ENCODE data around the gene GALNT2. TPM values are rescaled to one million over a fixed set of nuclear protein-coding genes. Genes with fewer than 3 reads are reported as not detected.

GALNT2 gene
- total and polyA plus RNA-seq, 2 experiments from 2014 or later = 17.8 to 48.3 TPM

- Histone ChIP-seq H3K4me3 (no peak overlapping the region), H3K79me2 (replicated peaks; ENCODE audit: insufficient read depth) (no peaks in the 10 kb centered on the region), H3K4me2 (no peak overlapping the region), H4K20me1 (replicated peaks; ENCODE audit: insufficient read depth) (no peaks in the 10 kb centered on the region), H3K27me3 (ENCODE audit: insufficient read depth) (no peaks in the 10 kb centered on the region), H3K9me2 (ENCODE audit: insufficient read depth) (no peaks in the 10 kb centered on the region), H2AFZ (no peak overlapping the region), H3K27ac (ENCODE audit: low read depth) (no peak overlapping the region), H3K36me3 (ENCODE audit: insufficient read depth) (0 out of 2 replicates have a peak, but pooled peaks cover 4% of the 10 kb centered on the region), H3K4me1 (ENCODE audit: insufficient read depth) (peaks cover 4% of the 10 kb centered on the region; the same call in 1 of the 2 replicates), H3F3A (replicated peaks; ENCODE audit: low read depth) (no peaks in the 10 kb centered on the region)
- H3K36me3 Mint-ChIP-seq (ENCODE audit: low read depth) = peaks cover 47% of the 10 kb centered on the region
- no peaks in the 10 kb centered on the region for H3K9me3 Mint-ChIP-seq
- TF ChIP-seq ZNF114 (CRISPR knock-in tag; IDR thresholded peaks at IDR 0.05) (no peak), ETS1 (IDR thresholded peaks at IDR 0.05) (no peak), CTCF (conservative IDR thresholded peaks at IDR 0.05; ENCODE audit: low read depth in 2 of 2) (no peak), STAT1 (IDR thresholded peaks at IDR 0.05; ENCODE audit: unreplicated experiment) (no peak), ZNF462 (CRISPR knock-in tag; IDR thresholded peaks at IDR 0.05) (no peak), ZNF331 (CRISPR knock-in tag; IDR thresholded peaks at IDR 0.05; ENCODE audit: low read depth) (no peak), REST (IDR thresholded peaks at IDR 0.05; ENCODE audit: unreplicated experiment) (no peak), POLR2AphosphoS5 (IDR thresholded peaks at IDR 0.05; ENCODE audit: low read depth) (no peak)
- DNase-seq (ENCODE audit: low spot score) (no peak), ATAC-seq (peak; percentile 16; the same call in 2 of the 3 replicates)
- peaks cover 5% of the 10 kb centered on the region for H3K27me3 Mint-ChIP-seq (ENCODE audit: insufficient read depth, low read depth, poor library complexity)
- H3K4me1 Mint-ChIP-seq = peaks cover 20% of the 10 kb centered on the region
- H3K27ac Mint-ChIP-seq = peak overlapping the region; percentile 5; the same call in 1 of the 2 replicates
- H3K4me3 Mint-ChIP-seq = no peak overlapping the region
Observed at GRCh38 chr1:230327892-230328284, 260.9 kb downstream of the GALNT2 start.

Data from GM23338 (cell line).